GM12892 (cell line): ENCODE measurements around the gene VIL1.

Experiments used
- DNase-seq: peaks from one replicate; pipeline ENCODE4 v3.0.0; 2011; ENCODE audit not compliant: insufficient read length
- FAIRE-seq: peaks from 2 replicates; lab custom pipeline; 2011; peaks lifted over from hg19 to GRCh38; lab: Jason Lieb, UNC
- POLR2A ChIP-seq: IDR thresholded peaks from 2 replicates; pipeline ENCODE4 v1.6.1; 2011; ENCODE audit warnings: low read depth, low read length, control low read depth
- POLR2AphosphoS5 ChIP-seq: IDR thresholded peaks from 2 replicates; pipeline ENCODE4 v1.6.1; 2011; ENCODE audit warnings: low read depth, low read length, control low read depth
- TAF1 ChIP-seq: IDR thresholded peaks from 2 replicates; pipeline ENCODE4 v1.6.1; 2011; ENCODE audit warnings: low read depth, mild to moderate bottlenecking, control low read depth, low read length, borderline replicate concordance

Gene VIL1

DNA sequence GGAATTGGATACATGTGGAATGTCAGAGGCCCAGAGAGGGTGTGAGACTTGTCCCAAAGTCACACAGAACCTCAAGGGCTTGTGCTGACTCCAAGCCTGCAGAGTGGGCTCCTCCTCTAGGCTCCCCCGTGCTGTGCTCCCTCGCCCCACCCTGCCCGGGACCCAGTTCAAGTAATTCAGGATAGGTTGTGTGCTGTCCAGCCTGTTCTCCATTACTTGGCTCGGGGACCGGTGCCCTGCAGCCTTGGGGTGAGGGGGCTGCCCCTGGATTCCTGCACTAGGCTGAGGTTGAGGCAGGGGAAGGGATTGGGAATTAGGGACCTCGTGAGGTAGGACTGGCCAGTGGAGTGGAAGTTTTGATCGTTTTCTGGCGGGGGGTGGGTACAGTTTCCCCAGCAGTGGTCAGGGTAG is 16.4 kb upstream of the VIL1 start:
- DNase-seq = no peak
- no peak for TF ChIP-seq POLR2A
- TF ChIP-seq POLR2AphosphoS5 = no peak
- TF ChIP-seq TAF1 = no peak
- no peak for FAIRE-seq

GRCh38 chr2:218402911-218403411 is 16.0 kb upstream of the VIL1 start:
- FAIRE-seq (no peak), DNase-seq (no peak)
- TF ChIP-seq TAF1 = no peak
- TF ChIP-seq POLR2A = no peak
- no peak for TF ChIP-seq POLR2AphosphoS5

- TF ChIP-seq TAF1 = no peak
- TF ChIP-seq POLR2A = no peak
- TF ChIP-seq POLR2AphosphoS5 = no peak
- no peak for DNase-seq
- FAIRE-seq = no peak
Measured at GRCh38 chr2:218403810-218404209, 15.1 kb upstream of the VIL1 start.

DNA sequence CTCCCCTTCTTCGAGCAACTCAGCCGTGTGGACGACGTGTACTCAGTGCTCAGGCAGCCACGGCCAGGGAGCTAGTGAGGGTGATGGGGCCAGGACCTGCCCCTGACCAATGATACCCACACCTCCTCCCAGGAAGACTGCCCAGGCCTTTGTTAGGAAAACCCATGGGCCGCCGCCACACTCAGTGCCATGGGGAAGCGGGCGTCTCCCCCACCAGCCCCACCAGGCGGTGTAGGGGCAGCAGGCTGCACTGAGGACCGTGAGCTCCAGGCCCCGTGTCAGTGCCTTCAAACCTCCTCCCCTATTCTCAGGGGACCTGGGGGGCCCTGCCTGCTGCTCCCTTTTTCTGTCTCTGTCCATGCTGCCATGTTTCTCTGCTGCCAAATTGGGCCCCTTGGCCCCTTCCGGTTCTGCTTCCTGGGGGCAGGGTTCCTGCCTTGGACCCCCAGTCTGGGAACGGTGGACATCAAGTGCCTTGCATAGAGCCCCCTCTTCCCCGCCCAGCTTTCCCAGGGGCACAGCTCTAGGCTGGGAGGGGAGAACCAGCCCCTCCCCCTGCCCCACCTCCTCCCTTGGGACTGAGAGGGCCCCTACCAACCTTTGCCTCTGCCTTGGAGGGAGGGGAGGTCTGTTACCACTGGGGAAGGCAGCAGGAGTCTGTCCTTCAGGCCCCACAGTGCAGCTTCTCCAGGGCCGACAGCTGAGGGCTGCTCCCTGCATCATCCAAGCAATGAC is 14.4 kb upstream of the VIL1 start:
- FAIRE-seq (no peak), DNase-seq (no peak)
- TF ChIP-seq POLR2A = no peak
- TF ChIP-seq TAF1 = no peak
- no peak for TF ChIP-seq POLR2AphosphoS5

GRCh38 chr2:218405086-218405745 is 13.7 kb upstream of the VIL1 start:
- FAIRE-seq = no peak
- TF ChIP-seq POLR2AphosphoS5 = no peak
- TF ChIP-seq TAF1 = no peak
- TF ChIP-seq POLR2A = no peak

DNA sequence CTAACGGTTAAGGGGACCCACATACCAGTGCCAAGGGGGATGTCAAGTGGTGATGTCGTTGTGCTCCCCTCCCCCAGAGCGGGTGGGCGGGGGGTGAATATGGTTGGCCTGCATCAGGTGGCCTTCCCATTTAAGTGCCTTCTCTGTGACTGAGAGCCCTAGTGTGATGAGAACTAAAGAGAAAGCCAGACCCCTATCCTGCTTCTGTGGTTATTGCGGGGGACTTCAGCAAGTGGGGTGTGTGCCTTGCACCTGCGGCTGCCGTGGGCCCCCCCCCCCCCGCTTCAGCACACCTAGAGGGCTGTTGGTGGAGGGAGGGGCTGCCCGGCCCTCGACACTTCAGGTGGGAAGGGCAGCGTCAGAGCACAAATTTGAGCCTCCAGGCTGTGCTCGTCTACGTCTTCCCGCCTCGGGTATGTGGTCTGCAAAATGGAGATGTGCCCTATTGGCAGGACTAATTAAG is 13.1 kb upstream of the VIL1 start:
- FAIRE-seq = no peak
- TF ChIP-seq POLR2A (no peak), POLR2AphosphoS5 (peak; percentile 24; the same call in 1 of the 2 replicates), TAF1 (no peak)

More at GRCh38 chr2:218405086-218405745, 13.7 kb upstream of the VIL1 start:
- DNase-seq = no peak

GRCh38 chr2:218406209-218406948 is 12.5 kb upstream of the VIL1 start:
- peak; percentile 94 for DNase-seq
- peak; percentile 92 for FAIRE-seq
- peak; percentile 46; the same call in 1 of the 2 replicates for TF ChIP-seq POLR2A
- 0 out of 2 replicates have a peak, but pooled peaks have one; percentile 18 for TF ChIP-seq TAF1
- 0 out of 2 replicates have a peak, but pooled peaks have one; percentile 1 for TF ChIP-seq POLR2AphosphoS5

More for the DNA sequence above, 13.1 kb upstream of the VIL1 start:
- DNase-seq = no peak

DNA sequence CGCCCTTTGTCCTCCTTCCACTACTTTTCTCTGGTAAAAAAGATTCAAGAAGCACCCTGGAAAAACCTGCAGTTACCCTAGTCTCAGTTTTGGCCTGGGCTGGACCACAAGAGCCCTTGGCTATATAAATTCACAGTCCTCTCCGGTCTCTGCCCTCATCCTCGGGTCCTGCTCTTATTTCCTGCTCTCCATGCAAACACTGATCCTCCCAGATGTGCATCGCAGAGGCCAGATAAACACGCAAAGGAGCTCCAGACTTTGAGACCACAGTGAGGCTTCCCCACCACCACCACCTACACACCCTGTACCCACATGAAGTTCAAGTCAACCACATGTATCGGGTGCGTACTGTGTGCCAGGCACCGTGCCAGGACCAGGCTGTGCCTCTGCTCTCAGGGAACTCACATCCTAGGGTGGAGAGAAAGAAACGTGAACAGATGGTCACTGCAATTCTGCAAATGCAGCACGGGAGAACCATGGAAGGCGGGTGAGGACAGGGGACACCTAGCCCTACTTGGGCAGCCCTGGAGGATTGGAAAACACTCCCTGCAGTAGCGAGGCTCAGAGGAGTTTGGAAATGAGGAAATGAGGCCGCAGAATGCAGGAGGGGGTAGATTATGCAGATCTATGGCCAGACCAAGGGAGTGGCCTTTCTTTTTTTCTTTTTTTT is 11.8 kb upstream of the VIL1 start:
- DNase-seq = no peak
- FAIRE-seq = peak; percentile 79
- TF ChIP-seq POLR2A = no peak
- no peak for TF ChIP-seq POLR2AphosphoS5
- no peak for TF ChIP-seq TAF1

DNA sequence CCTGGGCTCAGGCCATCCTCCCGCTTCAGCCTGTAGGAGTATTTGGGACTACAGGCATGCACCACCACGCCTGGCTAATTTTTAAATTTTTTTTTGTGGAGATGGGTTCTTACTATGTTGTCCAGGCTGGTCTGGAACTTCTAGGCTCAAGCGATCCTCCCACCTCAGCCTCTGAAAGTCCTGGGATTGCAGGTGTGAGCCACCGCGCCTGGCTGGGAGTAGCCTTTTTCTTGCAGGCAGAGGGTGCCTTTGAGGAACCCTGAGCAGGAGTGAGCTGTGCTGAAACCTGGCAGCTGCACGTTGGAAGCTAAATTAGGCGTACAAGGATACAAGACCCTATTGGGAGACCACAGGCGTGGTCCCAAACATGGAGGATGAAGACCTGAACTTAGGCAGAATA is 11.2 kb upstream of the VIL1 start:
- FAIRE-seq = no peak
- TF ChIP-seq TAF1 = no peak
- DNase-seq = no peak

GRCh38 chr2:218418321-218418716 is 604 bp upstream of the VIL1 start:
- FAIRE-seq (no peak), DNase-seq (no peak)
- TF ChIP-seq POLR2AphosphoS5 (no peak), POLR2A (no peak), TAF1 (no peak)
